ENCODE data around the gene METTL17.
A peak's percentile ranks its signal among the peaks of the same experiment; 100 is the strongest.
"Not testable (repeated sequence)": the region's sequence is repeated elsewhere in the genome, so short reads cannot be mapped to it uniquely, and the experiment has no call there.

The METTL17 gene

DNA sequence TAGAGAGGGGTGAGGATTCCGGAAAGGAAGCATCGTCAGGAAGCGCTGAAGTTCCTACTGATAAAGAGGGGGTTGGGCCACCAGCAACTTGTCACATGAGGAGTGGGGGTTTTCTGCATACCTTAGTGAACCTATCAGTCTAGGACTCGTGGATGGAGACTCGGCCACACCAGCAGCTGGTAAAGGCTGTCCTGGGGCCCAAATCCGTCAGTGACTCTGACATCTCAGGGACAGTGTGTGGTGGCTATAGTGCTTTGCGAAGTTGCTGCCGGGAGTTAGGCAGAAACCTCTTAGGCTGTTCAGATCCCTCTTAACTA lies 18.1 kb upstream of the METTL17 start:
- H3K4me3 ChIP-seq (ENCODE audit: low read length): peak overlapping the region; percentile 73
- peak overlapping the region; percentile 92 for H3K4me2 ChIP-seq (ENCODE audit: low read length)
- peak overlapping the region; percentile 54 for H3K9ac ChIP-seq (ENCODE audit: low read depth, low read length)
- peaks cover 24% of the 10 kb centered on the region for H3K4me1 ChIP-seq (ENCODE audit: control insufficient read depth, insufficient read depth, low read length)
- peaks cover 21% of the 10 kb centered on the region for H3K27me3 ChIP-seq (ENCODE audit: control insufficient read depth, insufficient read depth, low read length)
- no peaks in the 10 kb centered on the region for H3K9me3 ChIP-seq (replicated peaks; ENCODE audit: low read length)
- no peaks in the 10 kb centered on the region for H3K36me3 ChIP-seq (ENCODE audit: insufficient read depth, low read length)

- no peak overlapping the region for H3K9ac ChIP-seq (ENCODE audit: low read depth, low read length)
- H3K36me3 ChIP-seq (ENCODE audit: insufficient read depth, low read length): no peaks in the 10 kb centered on the region
- H3K9me3 ChIP-seq (replicated peaks; ENCODE audit: low read length): no peaks in the 10 kb centered on the region
- H3K4me2 ChIP-seq (ENCODE audit: low read length): no peak overlapping the region
- H3K4me1 ChIP-seq (ENCODE audit: control insufficient read depth, insufficient read depth, low read length): peaks cover 24% of the 10 kb centered on the region
- peaks cover 4% of the 10 kb centered on the region for H3K27me3 ChIP-seq (ENCODE audit: control insufficient read depth, insufficient read depth, low read length)
- H3K4me3 ChIP-seq (ENCODE audit: low read length): no peak overlapping the region
These were observed 16.3 kb upstream of the METTL17 start for GRCh38 chr14:20973501-20973900.

GRCh38 chr14:20976291-20976690 lies 13.5 kb upstream of the METTL17 start:
- H3K4me3 ChIP-seq (ENCODE audit: low read length): no peak overlapping the region
- H3K27me3 ChIP-seq (ENCODE audit: control insufficient read depth, insufficient read depth, low read length): no peaks in the 10 kb centered on the region
- H3K4me2 ChIP-seq (ENCODE audit: low read length): no peak overlapping the region
- no peaks in the 10 kb centered on the region for H3K9me3 ChIP-seq (replicated peaks; ENCODE audit: low read length)
- no peak overlapping the region for H3K9ac ChIP-seq (ENCODE audit: low read depth, low read length)
- no peaks in the 10 kb centered on the region for H3K36me3 ChIP-seq (ENCODE audit: insufficient read depth, low read length)
- peaks cover 20% of the 10 kb centered on the region for H3K4me1 ChIP-seq (ENCODE audit: control insufficient read depth, insufficient read depth, low read length)

- no peak overlapping the region for H3K9ac ChIP-seq (ENCODE audit: low read depth, low read length)
- no peaks in the 10 kb centered on the region for H3K36me3 ChIP-seq (ENCODE audit: insufficient read depth, low read length)
- no peak overlapping the region for H3K4me2 ChIP-seq (ENCODE audit: low read length)
- H3K4me1 ChIP-seq (ENCODE audit: control insufficient read depth, insufficient read depth, low read length): peaks cover 15% of the 10 kb centered on the region
- H3K27me3 ChIP-seq (ENCODE audit: control insufficient read depth, insufficient read depth, low read length): no peaks in the 10 kb centered on the region
- no peaks in the 10 kb centered on the region for H3K9me3 ChIP-seq (replicated peaks; ENCODE audit: low read length)
- no peak overlapping the region for H3K4me3 ChIP-seq (ENCODE audit: low read length)
These were observed 11.1 kb upstream of the METTL17 start for GRCh38 chr14:20978687-20979086.

GRCh38 chr14:20980906-20981305 lies 8.9 kb upstream of the METTL17 start:
- Histone ChIP-seq H3K9me3 (replicated peaks; ENCODE audit: low read length) (no peaks in the 10 kb centered on the region), H3K36me3 (ENCODE audit: insufficient read depth, low read length) (no peaks in the 10 kb centered on the region), H3K4me3 (ENCODE audit: low read length) (no peak overlapping the region), H3K27me3 (ENCODE audit: control insufficient read depth, insufficient read depth, low read length) (no peaks in the 10 kb centered on the region), H3K4me2 (ENCODE audit: low read length) (no peak overlapping the region), H3K9ac (ENCODE audit: low read depth, low read length) (no peak overlapping the region), H3K4me1 (ENCODE audit: control insufficient read depth, insufficient read depth, low read length) (peaks cover 2% of the 10 kb centered on the region)

DNA sequence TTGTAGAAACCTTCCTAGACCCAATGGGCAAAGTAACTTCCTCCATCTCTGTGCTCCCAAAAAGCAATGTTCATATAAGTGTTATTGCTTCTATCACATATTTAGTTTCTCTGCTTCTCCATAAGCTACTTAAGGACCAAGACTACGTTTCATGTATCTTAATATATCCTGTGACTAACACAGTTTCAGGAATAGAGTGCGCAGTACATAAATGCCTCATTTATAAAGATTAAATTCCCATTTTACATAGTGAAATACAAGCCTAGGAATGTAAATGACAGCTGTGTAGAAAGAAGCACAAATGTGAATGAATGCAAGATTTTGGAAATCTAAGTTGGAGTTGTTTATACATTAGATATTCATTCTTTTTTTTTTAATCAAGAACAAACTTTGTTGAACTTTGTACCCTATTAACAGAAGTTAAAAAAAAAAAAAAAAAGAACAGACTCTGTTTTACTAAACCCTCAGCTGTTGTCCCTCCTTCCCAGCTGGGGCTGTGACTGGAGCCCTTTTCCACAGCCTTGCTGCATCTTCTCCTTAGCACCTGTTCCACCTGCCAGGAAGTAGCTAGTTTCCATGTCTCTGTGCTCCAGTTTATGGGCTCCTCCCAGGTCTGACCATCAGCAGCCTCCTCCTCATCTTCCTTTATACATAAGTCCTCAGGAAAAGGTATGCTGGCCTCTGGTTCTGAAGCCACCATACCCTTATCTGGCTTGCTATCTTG lies 7.0 kb upstream of the METTL17 start:
- Histone ChIP-seq H3K27me3 (ENCODE audit: control insufficient read depth, insufficient read depth, low read length) (no peaks in the 10 kb centered on the region), H3K4me2 (ENCODE audit: low read length) (no peak overlapping the region), H3K36me3 (ENCODE audit: insufficient read depth, low read length) (no peaks in the 10 kb centered on the region), H3K9me3 (replicated peaks; ENCODE audit: low read length) (no peaks in the 10 kb centered on the region), H3K9ac (ENCODE audit: low read depth, low read length) (no peak overlapping the region), H3K4me1 (ENCODE audit: control insufficient read depth, insufficient read depth, low read length) (peaks cover 18% of the 10 kb centered on the region), H3K4me3 (ENCODE audit: low read length) (no peak overlapping the region)

DNA sequence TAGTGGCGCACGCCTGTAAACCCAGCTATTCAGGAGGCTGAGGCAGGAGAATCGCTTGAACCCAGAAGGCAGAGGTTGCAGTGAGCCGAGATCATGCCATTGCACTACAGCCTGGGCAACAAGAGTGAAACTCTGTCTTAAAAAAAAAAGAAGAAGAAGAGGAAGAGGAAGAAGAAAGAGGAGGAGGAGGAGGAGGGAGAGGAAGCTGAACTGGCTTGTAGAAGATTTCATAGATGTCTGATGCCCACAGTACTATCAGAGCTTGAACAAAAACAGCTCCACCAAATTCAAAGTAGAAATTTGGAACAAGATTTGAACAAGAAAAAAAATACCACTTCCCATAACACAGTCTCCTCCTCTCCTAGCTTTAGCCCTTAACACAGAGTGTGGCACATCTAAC lies 4.1 kb upstream of the METTL17 start:
- H3K9me3 ChIP-seq (replicated peaks; ENCODE audit: low read length); H3K36me3 ChIP-seq (ENCODE audit: insufficient read depth, low read length); H3K4me2 ChIP-seq (ENCODE audit: low read length); H3K9ac ChIP-seq (ENCODE audit: low read depth, low read length); H3K4me3 ChIP-seq (ENCODE audit: low read length); H3K27me3 ChIP-seq (ENCODE audit: control insufficient read depth, insufficient read depth, low read length): not testable (repeated sequence)
- H3K4me1 ChIP-seq (ENCODE audit: control insufficient read depth, insufficient read depth, low read length): peaks cover 31% of the 10 kb centered on the region

DNA sequence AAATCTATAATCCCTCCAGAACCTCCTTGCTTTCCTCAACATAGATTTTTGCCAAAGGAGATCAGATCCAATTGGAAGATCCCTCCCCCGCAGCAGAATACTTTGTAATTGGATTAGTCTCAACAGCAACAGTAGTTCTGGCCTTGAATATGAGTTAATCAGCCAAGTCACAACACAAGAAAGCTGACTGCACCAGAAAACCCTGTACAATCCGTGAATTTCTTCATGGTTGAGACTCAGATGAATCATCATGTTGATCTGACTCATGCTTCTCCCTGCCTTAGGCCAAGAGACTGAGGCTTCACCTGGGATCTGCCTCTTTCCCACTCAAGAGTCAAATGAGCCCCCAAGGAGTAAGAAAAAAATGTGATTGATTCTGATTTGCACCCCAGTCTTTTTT lies 3.0 kb upstream of the METTL17 start:
- no peak overlapping the region for H3K4me3 ChIP-seq (ENCODE audit: low read length)
- H3K9me3 ChIP-seq (replicated peaks; ENCODE audit: low read length): no peaks in the 10 kb centered on the region
- H3K4me1 ChIP-seq (ENCODE audit: control insufficient read depth, insufficient read depth, low read length): peaks cover 38% of the 10 kb centered on the region
- H3K27me3 ChIP-seq (ENCODE audit: control insufficient read depth, insufficient read depth, low read length): no peaks in the 10 kb centered on the region
- peaks cover under 1% of the 10 kb centered on the region for H3K36me3 ChIP-seq (ENCODE audit: insufficient read depth, low read length)
- H3K9ac ChIP-seq (ENCODE audit: low read depth, low read length): no peak overlapping the region
- peak overlapping the region; percentile 56 for H3K4me2 ChIP-seq (ENCODE audit: low read length)

- Histone ChIP-seq H3K36me3 (ENCODE audit: insufficient read depth, low read length) (peaks cover 17% of the 10 kb centered on the region), H3K27me3 (ENCODE audit: control insufficient read depth, insufficient read depth, low read length) (no peaks in the 10 kb centered on the region), H3K4me2 (ENCODE audit: low read length) (peak overlapping the region; percentile 67), H3K9ac (ENCODE audit: low read depth, low read length) (peak overlapping the region; percentile 76), H3K4me1 (ENCODE audit: control insufficient read depth, insufficient read depth, low read length) (peaks cover 38% of the 10 kb centered on the region), H3K4me3 (ENCODE audit: low read length) (peak overlapping the region; percentile 39), H3K9me3 (replicated peaks; ENCODE audit: low read length) (no peaks in the 10 kb centered on the region)
These were observed 886 bp upstream of the METTL17 start for GRCh38 chr14:20988717-20989470.

DNA sequence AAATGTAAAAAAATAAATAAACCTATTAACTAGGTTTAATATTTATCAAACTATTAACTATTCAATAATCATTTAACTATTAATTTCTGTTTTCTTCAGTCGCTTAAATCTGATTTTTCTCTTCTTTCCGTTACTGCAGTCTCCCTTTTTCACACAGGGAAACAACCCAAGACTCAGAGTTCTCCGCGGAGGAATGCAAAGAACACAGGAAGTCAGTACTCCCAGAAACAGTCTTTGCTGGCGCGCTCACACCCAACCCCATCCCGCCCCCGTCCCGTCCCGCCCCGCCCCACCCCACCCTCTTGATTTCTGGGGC lies 351 bp upstream of the METTL17 start:
- Histone ChIP-seq H3K9ac (ENCODE audit: low read depth, low read length) (peak overlapping the region; percentile 76), H3K4me2 (ENCODE audit: low read length) (peak overlapping the region; percentile 67), H3K4me3 (ENCODE audit: low read length) (peak overlapping the region; percentile 39), H3K36me3 (ENCODE audit: insufficient read depth, low read length) (peaks cover 23% of the 10 kb centered on the region), H3K4me1 (ENCODE audit: control insufficient read depth, insufficient read depth, low read length) (peaks cover 38% of the 10 kb centered on the region), H3K27me3 (ENCODE audit: control insufficient read depth, insufficient read depth, low read length) (no peaks in the 10 kb centered on the region), H3K9me3 (replicated peaks; ENCODE audit: low read length) (no peaks in the 10 kb centered on the region)

DNA sequence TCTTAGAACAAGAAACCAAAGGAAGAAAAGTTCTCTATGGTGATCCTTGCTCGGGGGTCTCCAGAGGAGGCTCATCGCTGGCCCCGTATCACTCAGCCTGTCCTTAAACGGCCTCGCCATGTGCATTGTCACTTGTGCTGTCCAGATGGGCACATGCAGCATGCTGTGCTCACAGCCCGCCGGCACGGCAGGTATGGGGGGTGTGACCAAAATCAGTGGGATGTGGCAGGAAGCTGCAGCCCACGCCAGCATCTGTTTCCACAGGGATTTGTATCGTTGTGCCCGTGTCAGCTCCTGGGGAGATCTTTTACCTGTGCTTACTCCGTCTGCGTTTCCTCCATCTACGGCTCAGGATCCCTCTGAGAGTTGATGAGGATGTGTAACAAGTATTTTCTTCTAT lies 6.7 kb downstream of the METTL17 start:
- Histone ChIP-seq H3K4me1 (ENCODE audit: control insufficient read depth, insufficient read depth, low read length) (peaks cover 7% of the 10 kb centered on the region), H3K27me3 (ENCODE audit: control insufficient read depth, insufficient read depth, low read length) (no peaks in the 10 kb centered on the region), H3K4me2 (ENCODE audit: low read length) (no peak overlapping the region), H3K9ac (ENCODE audit: low read depth, low read length) (no peak overlapping the region), H3K9me3 (replicated peaks; ENCODE audit: low read length) (no peaks in the 10 kb centered on the region), H3K4me3 (ENCODE audit: low read length) (no peak overlapping the region), H3K36me3 (ENCODE audit: insufficient read depth, low read length) (peaks cover 54% of the 10 kb centered on the region)

DNA sequence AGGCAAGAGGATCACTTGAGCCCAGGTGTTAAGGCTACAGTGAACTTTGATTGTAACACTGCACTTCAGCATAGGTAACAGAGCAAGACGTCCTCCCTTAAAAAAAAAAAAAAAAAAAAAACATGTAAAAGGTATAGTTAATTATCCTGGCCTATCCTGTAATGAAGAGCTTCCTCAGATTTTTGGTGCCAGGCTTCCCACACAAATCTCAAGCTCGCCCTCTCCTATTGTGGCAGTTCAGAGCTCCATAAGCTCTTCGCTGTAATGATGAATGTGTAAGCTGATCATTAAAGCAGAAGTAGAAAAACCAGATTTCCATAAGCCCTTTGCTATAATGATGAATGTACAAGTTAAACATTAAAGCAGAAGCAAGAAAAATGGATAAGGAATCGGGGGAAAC lies 7.3 kb downstream of the METTL17 start:
- Histone ChIP-seq H3K9me3 (replicated peaks; ENCODE audit: low read length) (no peaks in the 10 kb centered on the region), H3K4me1 (ENCODE audit: control insufficient read depth, insufficient read depth, low read length) (peaks cover 7% of the 10 kb centered on the region), H3K4me2 (ENCODE audit: low read length) (no peak overlapping the region), H3K9ac (ENCODE audit: low read depth, low read length) (no peak overlapping the region), H3K36me3 (ENCODE audit: insufficient read depth, low read length) (peaks cover 50% of the 10 kb centered on the region), H3K27me3 (ENCODE audit: control insufficient read depth, insufficient read depth, low read length) (no peaks in the 10 kb centered on the region), H3K4me3 (ENCODE audit: low read length) (no peak overlapping the region)
